AG04450 (cell line): ENCODE measurements around the gene TMEM245. TPM values are rescaled to one million over a fixed set of nuclear protein-coding genes. Genes with fewer than 3 reads are reported as not detected.

Experiments used
- CTCF ChIA-PET: fragments of 300-600, 350-600 bp; formaldehyde crosslinking; extraction: SDS; loops from one replicate; lab custom pipeline; 2022; ENCODE audit warnings: antibody characterized with exemption, inconsistent platforms; lab: Charles Lee
- POLR2A ChIA-PET: fragments of 350-600 bp; formaldehyde crosslinking; extraction: SDS; loops from one replicate; lab custom pipeline; 2021; ENCODE audit warnings: antibody characterized with exemption, inconsistent platforms; lab: Yijun Ruan, JAX
- DNase-seq: peaks from one replicate; pipeline ENCODE4 v3.0.0-alpha.2; 2011; ENCODE audit warnings: low read depth, low spot score
- H3K27ac ChIP-seq: one replicate; pipeline ENCODE4 v1.5.1; 2012; ENCODE audit warnings: low read depth, low read length, control low read depth
- H3K27me3 ChIP-seq: one replicate; pipeline ENCODE4 v1.6.0; 2012; ENCODE audit warnings: low read length; ENCODE audit not compliant: control insufficient read depth, insufficient read depth
- H3K4me3 ChIP-seq: 2 replicates; pipeline ENCODE4 v1.5.1; 2011; ENCODE audit warnings: mild to moderate bottlenecking, low read depth, low read length, control low read depth
- H3K9me3 ChIP-seq: 2 replicates; pipeline ENCODE4 v1.5.1; 2012; ENCODE audit warnings: low read length; ENCODE audit not compliant: control insufficient read depth, insufficient read depth
- CTCF ChIP-seq: IDR thresholded peaks from 2 replicates; pipeline ENCODE4 v1.5.1; 2011; ENCODE audit warnings: low read depth, low read length, control low read depth, inconsistent platforms
- polyA plus RNA-seq: library from polyadenylated mRNA; depleted of rRNA; stranded (reverse); fragments of >200 nt; gene quantifications from 2 replicates; pipeline ENCODE4 v1.2.3, GENCODE V29; 2011

Gene TMEM245
- polyA plus RNA-seq, 1 experiment: 42.0 TPM

- no peak for DNase-seq
- H3K27me3 ChIP-seq: no peaks in the 10 kb centered on the region
- ChIA-PET POLR2A (no interaction called here), CTCF (no interaction called here)
- no peak overlapping the region for H3K27ac ChIP-seq
- no peak for TF ChIP-seq CTCF
- H3K4me3 ChIP-seq: no peak overlapping the region
- H3K9me3 ChIP-seq: no peaks in the 10 kb centered on the region
These were observed 98.9 kb downstream of the TMEM245 start for GRCh38 chr9:109020581-109021511.

- Histone ChIP-seq H3K9me3 (no peaks in the 10 kb centered on the region), H3K27ac (no peak overlapping the region), H3K4me3 (no peak overlapping the region), H3K27me3 (no peaks in the 10 kb centered on the region)
- no peak for DNase-seq
- ChIA-PET CTCF (no interaction called here), POLR2A (no interaction called here)
- no peak for TF ChIP-seq CTCF
These were observed 99.6 kb downstream of the TMEM245 start for GRCh38 chr9:109020113-109020512.

- no peak for DNase-seq
- Histone ChIP-seq H3K27ac (no peak overlapping the region), H3K27me3 (no peaks in the 10 kb centered on the region), H3K4me3 (no peak overlapping the region), H3K9me3 (no peaks in the 10 kb centered on the region)
- ChIA-PET POLR2A (no interaction called here), CTCF (interaction anchor here (0.9 kb wide), 1 partner anchor 9 kb away, joined by 3 read pairs; no protein-coding TSS in a partner anchor)
- no peak for TF ChIP-seq CTCF
These were observed 100.3 kb downstream of the TMEM245 start for GRCh38 chr9:109019420-109019819.

- Histone ChIP-seq H3K9me3 (no peaks in the 10 kb centered on the region), H3K4me3 (no peak overlapping the region), H3K27ac (no peak overlapping the region), H3K27me3 (no peaks in the 10 kb centered on the region)
- TF ChIP-seq CTCF: no peak
- ChIA-PET CTCF (interaction anchor here (0.7 kb wide), 1 partner anchor 864 kb away, joined by 3 read pairs; no protein-coding TSS in a partner anchor), POLR2A (interaction anchor here (0.7 kb wide), 1 partner anchor 27 kb away, joined by 3 read pairs; no protein-coding TSS in a partner anchor)
- DNase-seq: no peak
These were observed 102.3 kb downstream of the TMEM245 start for GRCh38 chr9:109017493-109017892.

- ChIA-PET CTCF (interaction anchor here (0.7 kb wide), 1 partner anchor 864 kb away, joined by 3 read pairs; no protein-coding TSS in a partner anchor), POLR2A (interaction anchor here (0.6 to 0.7 kb wide), 2 partner anchors 28 to 884 kb away, joined by 3 read pairs; no protein-coding TSS in a partner anchor)
- TF ChIP-seq CTCF: no peak
- H3K9me3 ChIP-seq: no peaks in the 10 kb centered on the region
- no peak overlapping the region for H3K27ac ChIP-seq
- DNase-seq: no peak
- no peaks in the 10 kb centered on the region for H3K27me3 ChIP-seq
- no peak overlapping the region for H3K4me3 ChIP-seq
These were observed 102.7 kb downstream of the TMEM245 start for GRCh38 chr9:109017061-109017460.
